SH-SY5Y (cell line): ENCODE results near the gene EP300.

Experiments
- GATA2 ChIP-seq: IDR thresholded peaks from 2 replicates; pipeline ENCODE4 v1.6.1; 2011; ENCODE audit warnings: mild to moderate bottlenecking, low read depth, low read length
- GATA3 ChIP-seq: IDR thresholded peaks from 2 replicates; pipeline ENCODE4 v1.6.1; 2011; ENCODE audit warnings: low read depth, mild to moderate bottlenecking, low read length, moderate library complexity

DNA sequence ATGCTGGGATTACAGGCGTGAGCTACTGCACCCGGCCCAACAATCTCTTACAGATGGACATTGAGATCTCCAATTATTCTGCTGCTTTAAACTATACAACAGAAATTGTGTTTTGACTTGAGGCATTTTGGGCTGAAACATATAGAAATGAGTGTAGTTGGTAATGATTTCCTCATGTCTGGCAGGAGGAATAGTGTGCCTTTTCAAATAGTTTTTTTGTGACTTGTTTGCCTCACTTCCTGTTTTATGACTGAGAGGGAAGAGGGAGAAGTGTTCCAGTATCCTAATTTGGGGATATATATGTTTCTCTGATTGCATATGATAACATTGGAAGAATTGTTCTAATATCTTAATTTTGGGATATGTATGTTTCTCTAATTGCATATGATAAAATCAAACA, 40.2 kb downstream of the EP300 start:
- no peak for TF ChIP-seq GATA2
- TF ChIP-seq GATA3, result no peak
